Measurements from ENCODE around the gene GRK7. TPM values are rescaled to one million over a fixed set of nuclear protein-coding genes. Genes with fewer than 3 reads are reported as not detected.

GRK7 gene
- total and polyA plus RNA-seq, 2 of the 13 experiments (the other 11 are each of a cell fraction or from before 2014, with no cell fraction given) = not detected

DNA sequence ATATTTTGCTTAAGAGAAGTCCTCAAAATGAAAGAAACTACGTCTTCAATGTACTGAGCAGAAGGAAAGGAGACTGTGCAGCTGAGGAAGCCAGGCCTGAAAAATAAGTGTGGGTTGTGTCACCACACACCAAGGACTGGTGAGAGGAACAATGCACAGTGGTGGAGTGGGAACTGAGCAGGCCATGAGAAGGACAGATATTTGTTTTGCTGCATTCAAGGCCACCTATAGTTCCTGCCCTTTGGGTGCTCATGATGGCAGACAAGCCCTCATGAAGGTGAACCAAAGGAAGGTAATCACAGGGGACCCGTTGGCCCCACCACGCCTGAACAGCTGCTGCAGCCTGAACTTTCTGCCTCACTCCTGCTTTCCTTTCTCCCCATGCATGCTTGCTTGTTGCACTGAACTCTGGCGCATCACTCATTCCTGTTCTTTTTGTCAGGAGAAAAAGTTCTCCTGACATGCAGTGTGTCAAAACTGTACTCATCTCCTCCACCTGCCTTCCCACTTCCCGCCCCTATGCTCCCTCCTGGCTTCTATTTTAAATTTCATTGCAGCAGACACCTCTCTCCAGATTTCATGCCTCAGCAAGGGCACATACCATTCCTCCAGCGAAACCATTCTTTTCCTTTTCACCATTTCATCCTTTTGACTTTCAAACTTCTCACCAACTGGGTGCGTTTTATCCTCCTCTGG, 27.3 kb upstream of the GRK7 start (continued):
- TF ChIP-seq, protein P1, sequence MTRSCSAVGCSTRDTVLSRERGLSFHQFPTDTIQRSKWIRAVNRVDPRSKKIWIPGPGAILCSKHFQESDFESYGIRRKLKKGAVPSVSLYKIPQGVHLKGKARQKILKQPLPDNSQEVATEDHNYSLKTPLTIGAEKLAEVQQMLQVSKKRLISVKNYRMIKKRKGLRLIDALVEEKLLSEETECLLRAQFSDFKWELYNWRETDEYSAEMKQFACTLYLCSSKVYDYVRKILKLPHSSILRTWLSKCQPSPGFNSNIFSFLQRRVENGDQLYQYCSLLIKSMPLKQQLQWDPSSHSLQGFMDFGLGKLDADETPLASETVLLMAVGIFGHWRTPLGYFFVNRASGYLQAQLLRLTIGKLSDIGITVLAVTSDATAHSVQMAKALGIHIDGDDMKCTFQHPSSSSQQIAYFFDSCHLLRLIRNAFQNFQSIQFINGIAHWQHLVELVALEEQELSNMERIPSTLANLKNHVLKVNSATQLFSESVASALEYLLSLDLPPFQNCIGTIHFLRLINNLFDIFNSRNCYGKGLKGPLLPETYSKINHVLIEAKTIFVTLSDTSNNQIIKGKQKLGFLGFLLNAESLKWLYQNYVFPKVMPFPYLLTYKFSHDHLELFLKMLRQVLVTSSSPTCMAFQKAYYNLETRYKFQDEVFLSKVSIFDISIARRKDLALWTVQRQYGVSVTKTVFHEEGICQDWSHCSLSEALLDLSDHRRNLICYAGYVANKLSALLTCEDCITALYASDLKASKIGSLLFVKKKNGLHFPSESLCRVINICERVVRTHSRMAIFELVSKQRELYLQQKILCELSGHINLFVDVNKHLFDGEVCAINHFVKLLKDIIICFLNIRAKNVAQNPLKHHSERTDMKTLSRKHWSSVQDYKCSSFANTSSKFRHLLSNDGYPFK (CRISPR knock-in tag; IDR thresholded peaks at IDR 0.05; ENCODE audit: borderline replicate concordance) = no peak
- TF ChIP-seq, protein P2, sequence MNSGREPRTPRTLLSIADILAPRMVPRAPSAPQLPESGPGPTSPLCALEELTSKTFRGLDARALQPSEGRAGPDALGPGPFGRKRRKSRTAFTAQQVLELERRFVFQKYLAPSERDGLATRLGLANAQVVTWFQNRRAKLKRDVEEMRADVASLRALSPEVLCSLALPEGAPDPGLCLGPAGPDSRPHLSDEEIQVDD (CRISPR knock-in tag; IDR thresholded peaks at IDR 0.05; ENCODE audit: borderline replicate concordance) = no peak
- TF ChIP-seq, protein P3, sequence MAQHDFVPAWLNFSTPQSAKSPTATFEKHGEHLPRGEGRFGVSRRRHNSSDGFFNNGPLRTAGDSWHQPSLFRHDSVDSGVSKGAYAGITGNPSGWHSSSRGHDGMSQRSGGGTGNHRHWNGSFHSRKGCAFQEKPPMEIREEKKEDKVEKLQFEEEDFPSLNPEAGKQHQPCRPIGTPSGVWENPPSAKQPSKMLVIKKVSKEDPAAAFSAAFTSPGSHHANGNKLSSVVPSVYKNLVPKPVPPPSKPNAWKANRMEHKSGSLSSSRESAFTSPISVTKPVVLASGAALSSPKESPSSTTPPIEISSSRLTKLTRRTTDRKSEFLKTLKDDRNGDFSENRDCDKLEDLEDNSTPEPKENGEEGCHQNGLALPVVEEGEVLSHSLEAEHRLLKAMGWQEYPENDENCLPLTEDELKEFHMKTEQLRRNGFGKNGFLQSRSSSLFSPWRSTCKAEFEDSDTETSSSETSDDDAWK (CRISPR knock-in tag; IDR thresholded peaks at IDR 0.05) = no peak
- TF ChIP-seq MTA3 (CRISPR knock-in tag; IDR thresholded peaks at IDR 0.05) (no peak), ZNF746 (CRISPR knock-in tag; IDR thresholded peaks at IDR 0.05) (no peak), GFI1 (CRISPR knock-in tag; IDR thresholded peaks at IDR 0.05; ENCODE audit: borderline replicate concordance) (no peak), ARHGAP35 (CRISPR knock-in tag; IDR thresholded peaks at IDR 0.05; ENCODE audit: borderline replicate concordance) (no peak), ZFX (CRISPR knock-in tag; IDR thresholded peaks at IDR 0.05; ENCODE audit: low read depth) (no peak; the same call in 1 of the 2 replicates), KLF9 (CRISPR knock-in tag; IDR thresholded peaks at IDR 0.05; ENCODE audit: low read depth) (no peak), ZNF331 (CRISPR knock-in tag; IDR thresholded peaks at IDR 0.05) (0 out of 2 replicates have a peak, but pooled peaks have one; percentile 12), ZNF326 (CRISPR knock-in tag; IDR thresholded peaks at IDR 0.05; ENCODE audit: borderline replicate concordance) (no peak), NCOA5 (CRISPR knock-in tag; IDR thresholded peaks at IDR 0.05) (no peak), SP5 (CRISPR knock-in tag; IDR thresholded peaks at IDR 0.05; ENCODE audit: borderline replicate concordance, low read depth) (no peak), ZSCAN20 (CRISPR knock-in tag; IDR thresholded peaks at IDR 0.05; ENCODE audit: borderline replicate concordance) (no peak), EED (CRISPR knock-in tag; IDR thresholded peaks at IDR 0.05) (no peak), MEF2D (CRISPR knock-in tag; IDR thresholded peaks at IDR 0.05) (no peak)
- TF ChIP-seq, protein P4, sequence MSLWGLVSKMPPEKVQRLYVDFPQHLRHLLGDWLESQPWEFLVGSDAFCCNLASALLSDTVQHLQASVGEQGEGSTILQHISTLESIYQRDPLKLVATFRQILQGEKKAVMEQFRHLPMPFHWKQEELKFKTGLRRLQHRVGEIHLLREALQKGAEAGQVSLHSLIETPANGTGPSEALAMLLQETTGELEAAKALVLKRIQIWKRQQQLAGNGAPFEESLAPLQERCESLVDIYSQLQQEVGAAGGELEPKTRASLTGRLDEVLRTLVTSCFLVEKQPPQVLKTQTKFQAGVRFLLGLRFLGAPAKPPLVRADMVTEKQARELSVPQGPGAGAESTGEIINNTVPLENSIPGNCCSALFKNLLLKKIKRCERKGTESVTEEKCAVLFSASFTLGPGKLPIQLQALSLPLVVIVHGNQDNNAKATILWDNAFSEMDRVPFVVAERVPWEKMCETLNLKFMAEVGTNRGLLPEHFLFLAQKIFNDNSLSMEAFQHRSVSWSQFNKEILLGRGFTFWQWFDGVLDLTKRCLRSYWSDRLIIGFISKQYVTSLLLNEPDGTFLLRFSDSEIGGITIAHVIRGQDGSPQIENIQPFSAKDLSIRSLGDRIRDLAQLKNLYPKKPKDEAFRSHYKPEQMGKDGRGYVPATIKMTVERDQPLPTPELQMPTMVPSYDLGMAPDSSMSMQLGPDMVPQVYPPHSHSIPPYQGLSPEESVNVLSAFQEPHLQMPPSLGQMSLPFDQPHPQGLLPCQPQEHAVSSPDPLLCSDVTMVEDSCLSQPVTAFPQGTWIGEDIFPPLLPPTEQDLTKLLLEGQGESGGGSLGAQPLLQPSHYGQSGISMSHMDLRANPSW (CRISPR knock-in tag; IDR thresholded peaks at IDR 0.05; ENCODE audit: borderline replicate concordance) = no peak
- TF ChIP-seq, protein P5, sequence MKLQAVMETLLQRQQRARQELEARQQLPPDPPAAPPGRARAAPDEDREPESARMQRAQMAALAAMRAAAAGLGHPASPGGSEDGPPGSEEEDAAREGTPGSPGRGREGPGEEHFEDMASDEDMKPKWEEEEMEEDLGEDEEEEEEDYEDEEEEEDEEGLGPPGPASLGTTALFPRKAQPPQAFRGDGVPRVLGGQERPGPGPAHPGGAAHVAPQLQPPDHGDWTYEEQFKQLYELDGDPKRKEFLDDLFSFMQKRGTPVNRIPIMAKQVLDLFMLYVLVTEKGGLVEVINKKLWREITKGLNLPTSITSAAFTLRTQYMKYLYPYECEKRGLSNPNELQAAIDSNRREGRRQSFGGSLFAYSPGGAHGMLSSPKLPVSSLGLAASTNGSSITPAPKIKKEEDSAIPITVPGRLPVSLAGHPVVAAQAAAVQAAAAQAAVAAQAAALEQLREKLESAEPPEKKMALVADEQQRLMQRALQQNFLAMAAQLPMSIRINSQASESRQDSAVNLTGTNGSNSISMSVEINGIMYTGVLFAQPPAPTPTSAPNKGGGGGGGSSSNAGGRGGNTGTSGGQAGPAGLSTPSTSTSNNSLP (IDR thresholded peaks at IDR 0.05; ENCODE audit: low read depth, low read length) = no peak
